Naive thymus-derived CD8-positive, alpha-beta T cell (primary cell): ENCODE data around the gene KRTAP3-1. TPM values are rescaled to one million over a fixed set of nuclear protein-coding genes. Genes with fewer than 3 reads are reported as not detected.

Experiments used
- ATAC-seq, 2 donors: fragments of 150-1000 bp; cut with Tn5 transposase in 1 of 2; sonication (Bioruptor Pico), chemical (Tn5 transposase) in 1 of 2; 1 replicate in 1 of 2; 2 replicates in 1 of 2; pipeline ENCODE4 v1.10.0; 2021; ENCODE audit warnings: mild to moderate bottlenecking in 2 of 2, moderate library complexity in 2 of 2
- POLR2A ChIA-PET: fragments of 350-600 bp; sonication (Branson Sonifier 250); formaldehyde crosslinking; loops from one replicate; lab custom pipeline; 2021; ENCODE audit warnings: antibody characterized with exemption; lab: Charles Lee
- DNase-seq, 10 donors: peaks; one replicate each; pipeline versions ENCODE4 v3.0.0 to v3.0.0-alpha.2; 2020 to 2022
- H3K27ac Mint-ChIP-seq, 10 donors: one replicate each; pipeline ENCODE4 v1.8.0; 2020 to 2022; ENCODE audit warnings: mild to moderate bottlenecking in 10 of 10, mixed read lengths in 10 of 10, moderate library complexity in 4 of 10, inconsistent platforms in 1 of 10
- H3K27me3 Mint-ChIP-seq, 5 donors: one replicate each; pipeline ENCODE4 v1.8.0; 2021 to 2022; ENCODE audit warnings: mixed read lengths in 5 of 5
- H3K36me3 Mint-ChIP-seq, 3 donors: one replicate each; pipeline ENCODE4 v1.8.0; 2020 to 2022; ENCODE audit warnings: mixed read lengths in 3 of 3, mild to moderate bottlenecking in 2 of 3, inconsistent platforms in 1 of 3
- H3K4me1 Mint-ChIP-seq, 4 donors: one replicate each; pipeline ENCODE4 v1.8.0; 2021 to 2022; ENCODE audit warnings: mixed read lengths in 4 of 4
- H3K4me3 Mint-ChIP-seq, 10 donors: one replicate each; pipeline ENCODE4 v1.8.0; 2020 to 2022; ENCODE audit warnings: mild to moderate bottlenecking in 10 of 10, mixed read lengths in 10 of 10, moderate library complexity in 6 of 10, inconsistent platforms in 1 of 10
- H3K9me3 Mint-ChIP-seq, 9 donors: one replicate each; pipeline ENCODE4 v1.8.0; 2020 to 2022; ENCODE audit warnings: mixed read lengths in 9 of 9, mild to moderate bottlenecking in 3 of 9, inconsistent platforms in 1 of 9, moderate library complexity in 1 of 9
- polyA plus RNA-seq, 3 donors: library from polyadenylated mRNA; unstranded; fragments of 300-500 nt; fragmentation: Illumina TruSeq; gene quantifications; one replicate each; pipeline ENCODE4 v1.2.3, GENCODE V29; 2021
- total RNA-seq, 8 experiments: library from RNA in 2 of 8; stranded (reverse) in 2 of 8; gene quantifications; one replicate each; pipeline ENCODE4 v1.2.3 and lab custom pipeline; 2021 to 2026

The KRTAP3-1 gene
- total and polyA plus RNA-seq, 5 experiments from 2014 or later: not detected

DNA sequence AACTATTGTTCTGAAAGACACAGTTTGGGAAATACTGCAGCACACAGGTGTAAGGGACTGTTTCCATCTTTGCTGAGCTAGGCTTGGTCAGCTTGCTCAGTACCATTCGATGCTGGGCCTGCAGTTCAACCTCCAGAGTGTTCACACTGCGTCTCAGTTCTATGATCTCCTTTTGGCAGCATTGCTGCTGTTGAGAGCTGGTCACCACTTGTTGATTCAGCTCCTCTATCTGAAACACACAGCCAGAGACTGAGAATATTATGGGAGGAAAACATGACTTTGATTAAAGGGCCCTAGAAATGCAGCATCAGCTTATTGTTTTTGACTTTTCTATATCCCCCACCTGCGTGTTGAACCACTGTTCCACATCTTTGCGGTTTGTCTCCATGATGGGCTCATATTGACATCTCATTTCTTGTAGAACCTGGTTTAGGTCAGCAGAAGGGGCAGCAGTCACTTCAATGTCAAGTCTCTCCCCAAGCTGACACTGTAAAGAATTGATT lies 46.8 kb downstream of the KRTAP3-1 start:
- Mint-ChIP-seq H3K9me3 (peaks cover 0 to 4% (median 0%) of the 10 kb centered on the region in 9 donors), H3K27ac (no peak overlapping the region), H3K4me3 (no peak overlapping the region), H3K27me3 (peaks cover 0 to 21% (median 6%) of the 10 kb centered on the region in 5 donors), H3K36me3 (peaks cover 0 to 6% (median 0%) of the 10 kb centered on the region in 3 donors), H3K4me1 (peaks cover 0 to 1% (median 0%) of the 10 kb centered on the region in 4 donors)
- DNase-seq (no peak), ATAC-seq (no peak)
- POLR2A ChIA-PET: no interaction called here

DNA sequence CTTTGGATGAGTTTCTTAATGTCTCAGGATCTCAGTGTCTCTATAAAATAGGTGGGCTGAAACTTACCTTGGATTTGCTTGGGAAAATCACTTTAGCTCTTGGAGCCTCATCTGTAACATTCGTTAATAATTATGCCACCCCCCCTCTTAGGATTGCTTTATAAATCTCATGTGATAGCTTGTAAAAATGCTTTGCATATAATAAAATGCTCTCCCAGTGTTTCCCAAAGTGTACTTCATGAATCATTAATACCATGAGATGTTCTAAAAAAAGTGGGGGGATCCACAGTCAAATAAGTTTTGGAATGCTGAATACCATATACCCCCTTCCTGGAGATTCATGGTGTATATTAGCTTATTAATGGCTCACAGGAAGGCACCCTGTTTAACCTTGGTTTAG lies 47.3 kb downstream of the KRTAP3-1 start:
- Mint-ChIP-seq H3K9me3 (peaks cover 0 to 4% (median 0%) of the 10 kb centered on the region in 9 donors), H3K36me3 (peaks cover 0 to 6% (median 0%) of the 10 kb centered on the region in 3 donors), H3K4me1 (peaks cover 0 to 1% (median 0%) of the 10 kb centered on the region in 4 donors), H3K27ac (no peak overlapping the region), H3K27me3 (peaks cover 0 to 23% (median 6%) of the 10 kb centered on the region in 5 donors), H3K4me3 (no peak overlapping the region)
- no peak for ATAC-seq
- POLR2A ChIA-PET: no interaction called here
- no peak for DNase-seq

DNA sequence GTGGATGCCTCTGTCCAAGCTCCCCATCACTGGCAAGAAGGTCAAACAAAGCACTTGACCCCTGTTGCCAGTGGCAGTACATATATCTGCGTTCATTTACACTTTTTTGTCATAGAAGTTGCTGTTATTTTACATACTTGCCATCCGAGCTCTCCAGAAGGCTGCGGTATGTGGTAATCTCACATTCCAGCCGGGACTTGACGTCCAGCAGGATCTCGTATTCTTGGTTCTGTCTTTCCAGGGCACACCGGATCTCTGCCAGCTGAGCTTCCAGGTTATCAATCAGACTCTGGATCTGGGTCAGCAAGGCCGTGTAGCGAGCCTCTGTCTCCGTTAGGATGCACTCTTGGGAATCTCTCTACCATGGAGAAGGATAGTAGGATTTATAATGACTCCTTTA lies 48.8 kb downstream of the KRTAP3-1 start:
- DNase-seq: no peak
- H3K4me1 Mint-ChIP-seq: peaks cover 0 to 1% (median 0%) of the 10 kb centered on the region in 4 donors
- H3K36me3 Mint-ChIP-seq: peaks cover 0 to 6% (median 0%) of the 10 kb centered on the region in 3 donors
- no peak overlapping the region for H3K27ac Mint-ChIP-seq
- POLR2A ChIA-PET: no interaction called here
- no peak for ATAC-seq
- H3K4me3 Mint-ChIP-seq: no peak overlapping the region
- peaks cover 3 to 37% (median 6%) of the 10 kb centered on the region in 5 donors for H3K27me3 Mint-ChIP-seq
- no peaks in the 10 kb centered on the region for H3K9me3 Mint-ChIP-seq

Other genes with a start within 250 kb of the KRTAP3-1 start
Only the 30 nearest of the 37 such genes appear.
- not detected for gene KRT28, start 209.2 kb downstream of the KRTAP3-1 start, total RNA-seq
- gene KRT28, start 209.2 kb downstream of the KRTAP3-1 start, polyA plus RNA-seq: not detected
- 10 to 100 TPM; 47.8 to 53.7 TPM for gene KRT10, start 186.5 kb downstream of the KRTAP3-1 start, total RNA-seq
- 100 to 1,000 TPM; 185 to 239 (median 204) TPM for gene KRT10, start 186.5 kb downstream of the KRTAP3-1 start, polyA plus RNA-seq
- gene KRT12, start 141.9 kb downstream of the KRTAP3-1 start, total RNA-seq: not detected
- gene KRT12, start 141.9 kb downstream of the KRTAP3-1 start, polyA plus RNA-seq: not detected
- gene KRT20, start 123.9 kb downstream of the KRTAP3-1 start, total RNA-seq: not detected
- gene KRT20, start 123.9 kb downstream of the KRTAP3-1 start, polyA plus RNA-seq: not detected
- not detected for gene KRT23, start 71.5 kb downstream of the KRTAP3-1 start, total RNA-seq
- not detected for gene KRT23, start 71.5 kb downstream of the KRTAP3-1 start, polyA plus RNA-seq
- not detected for gene KRT39, start 42.2 kb downstream of the KRTAP3-1 start, total RNA-seq
- not detected for gene KRT39, start 42.2 kb downstream of the KRTAP3-1 start, polyA plus RNA-seq
- gene KRT40, start 24.8 kb downstream of the KRTAP3-1 start, total RNA-seq: not detected
- not detected for gene KRT40, start 24.8 kb downstream of the KRTAP3-1 start, polyA plus RNA-seq
- not detected for gene KRTAP3-3, start 15.0 kb downstream of the KRTAP3-1 start, total RNA-seq
- not detected for gene KRTAP3-3, start 15.0 kb downstream of the KRTAP3-1 start, polyA plus RNA-seq
- gene KRTAP3-2, start 9.2 kb downstream of the KRTAP3-1 start, total RNA-seq: not detected
- gene KRTAP3-2, start 9.2 kb downstream of the KRTAP3-1 start, polyA plus RNA-seq: not detected
- not detected for gene KRTAP1-5, start 18.1 kb upstream of the KRTAP3-1 start, total RNA-seq
- not detected for gene KRTAP1-5, start 18.1 kb upstream of the KRTAP3-1 start, polyA plus RNA-seq
- not detected for gene KRTAP1-4, start 21.1 kb upstream of the KRTAP3-1 start, total RNA-seq
- not detected for gene KRTAP1-4, start 21.1 kb upstream of the KRTAP3-1 start, polyA plus RNA-seq
- not detected for gene KRTAP1-3, start 25.7 kb upstream of the KRTAP3-1 start, total RNA-seq
- gene KRTAP1-3, start 25.7 kb upstream of the KRTAP3-1 start, polyA plus RNA-seq: not detected
- not detected for gene KRTAP1-1, start 32.3 kb upstream of the KRTAP3-1 start, total RNA-seq
- not detected for gene KRTAP1-1, start 32.3 kb upstream of the KRTAP3-1 start, polyA plus RNA-seq
- gene KRTAP2-1, start 38.2 kb upstream of the KRTAP3-1 start, total RNA-seq: not detected
- gene KRTAP2-1, start 38.2 kb upstream of the KRTAP3-1 start, polyA plus RNA-seq: not detected
- gene KRTAP2-2, start 46.1 kb upstream of the KRTAP3-1 start, total RNA-seq: not detected
- gene KRTAP2-2, start 46.1 kb upstream of the KRTAP3-1 start, polyA plus RNA-seq: not detected
- gene KRTAP2-3, start 51.0 kb upstream of the KRTAP3-1 start, total RNA-seq: not detected
- not detected for gene KRTAP2-3, start 51.0 kb upstream of the KRTAP3-1 start, polyA plus RNA-seq
- gene KRTAP2-4, start 56.8 kb upstream of the KRTAP3-1 start, total RNA-seq: not detected
- gene KRTAP2-4, start 56.8 kb upstream of the KRTAP3-1 start, polyA plus RNA-seq: not detected
- gene KRTAP4-7, start 75.0 kb upstream of the KRTAP3-1 start, total RNA-seq: not detected
- gene KRTAP4-7, start 75.0 kb upstream of the KRTAP3-1 start, polyA plus RNA-seq: not detected
- gene KRTAP4-8, start 89.0 kb upstream of the KRTAP3-1 start, total RNA-seq: not detected
- not detected for gene KRTAP4-8, start 89.0 kb upstream of the KRTAP3-1 start, polyA plus RNA-seq
- gene KRTAP4-16, start 93.1 kb upstream of the KRTAP3-1 start, total RNA-seq: not detected
- not detected for gene KRTAP4-16, start 93.1 kb upstream of the KRTAP3-1 start, polyA plus RNA-seq
- not detected for gene KRTAP4-9, start 96.3 kb upstream of the KRTAP3-1 start, total RNA-seq
- not detected for gene KRTAP4-9, start 96.3 kb upstream of the KRTAP3-1 start, polyA plus RNA-seq
- gene KRTAP4-11, start 109.2 kb upstream of the KRTAP3-1 start, total RNA-seq: not detected
- not detected for gene KRTAP4-11, start 109.2 kb upstream of the KRTAP3-1 start, polyA plus RNA-seq
- not detected for gene KRTAP4-12, start 115.1 kb upstream of the KRTAP3-1 start, total RNA-seq
- under 1 TPM in 1 of 3 donors, not detected in 2; 0.15 TPM for gene KRTAP4-12, start 115.1 kb upstream of the KRTAP3-1 start, polyA plus RNA-seq
- gene KRTAP4-6, start 131.4 kb upstream of the KRTAP3-1 start, total RNA-seq: not detected
- gene KRTAP4-6, start 131.4 kb upstream of the KRTAP3-1 start, polyA plus RNA-seq: not detected
- gene KRTAP4-5, start 140.7 kb upstream of the KRTAP3-1 start, total RNA-seq: not detected
- not detected for gene KRTAP4-5, start 140.7 kb upstream of the KRTAP3-1 start, polyA plus RNA-seq
- gene KRTAP4-4, start 151.6 kb upstream of the KRTAP3-1 start, total RNA-seq: not detected
- gene KRTAP4-4, start 151.6 kb upstream of the KRTAP3-1 start, polyA plus RNA-seq: not detected
- gene KRTAP4-3, start 159.1 kb upstream of the KRTAP3-1 start, total RNA-seq: not detected
- not detected for gene KRTAP4-3, start 159.1 kb upstream of the KRTAP3-1 start, polyA plus RNA-seq
- gene KRTAP4-2, start 169.1 kb upstream of the KRTAP3-1 start, total RNA-seq: not detected
- gene KRTAP4-2, start 169.1 kb upstream of the KRTAP3-1 start, polyA plus RNA-seq: not detected
- gene KRTAP4-1, start 175.8 kb upstream of the KRTAP3-1 start, total RNA-seq: not detected
- gene KRTAP4-1, start 175.8 kb upstream of the KRTAP3-1 start, polyA plus RNA-seq: not detected
- not detected for gene KRTAP9-1, start 180.8 kb upstream of the KRTAP3-1 start, total RNA-seq
- not detected for gene KRTAP9-1, start 180.8 kb upstream of the KRTAP3-1 start, polyA plus RNA-seq